Fibroblast of mammary gland (primary cell): ENCODE data around the gene CLCN6.

Experiments used
- DNase-seq: peaks from one replicate; pipeline ENCODE4 v3.0.0-alpha.2; 2010; ENCODE audit warnings: low read depth
- H3K4me3 ChIP-seq: 2 replicates; pipeline ENCODE4 v1.5.1; 2011; ENCODE audit warnings: low read depth, mild to moderate bottlenecking, low read length, moderate library complexity; ENCODE audit not compliant: control insufficient read depth
- TF ChIP-seq, protein P1 (sequence below): conservative IDR thresholded peaks from 2 replicates; pipeline ENCODE4 v1.5.1; 2011; ENCODE audit warnings: low read depth, low read length, inconsistent platforms; ENCODE audit not compliant: control insufficient read depth, insufficient read depth

CLCN6 gene

DNA sequence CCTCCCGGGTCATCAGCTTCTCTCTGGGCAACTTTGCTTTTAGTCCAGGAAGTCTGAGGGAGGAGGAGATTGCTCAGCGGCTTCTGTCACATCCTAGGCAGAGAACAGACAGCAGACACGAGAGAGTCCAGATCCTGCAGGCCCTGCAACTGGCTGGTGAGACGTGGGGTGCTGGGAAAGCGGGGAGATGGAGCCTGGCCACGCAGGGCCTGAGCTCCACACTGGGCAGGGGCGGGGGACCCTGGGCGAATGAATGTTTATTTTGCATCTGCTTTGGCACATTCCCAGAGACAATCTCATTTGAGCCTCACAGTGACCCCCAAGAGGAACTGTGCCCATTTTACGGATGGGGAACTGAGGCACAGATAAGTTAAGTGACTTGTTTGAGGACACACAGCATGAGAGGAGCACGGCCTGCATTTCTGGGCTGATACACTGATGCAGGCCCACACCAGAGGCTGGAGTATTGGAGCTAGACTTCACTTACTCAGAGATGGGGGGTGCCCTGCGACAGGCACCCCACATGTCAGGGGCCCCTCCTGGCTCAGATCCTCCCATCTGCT, 34.4 kb upstream of the CLCN6 start:
- no peak overlapping the region for H3K4me3 ChIP-seq
- no peak for DNase-seq
- TF ChIP-seq, protein P1, sequence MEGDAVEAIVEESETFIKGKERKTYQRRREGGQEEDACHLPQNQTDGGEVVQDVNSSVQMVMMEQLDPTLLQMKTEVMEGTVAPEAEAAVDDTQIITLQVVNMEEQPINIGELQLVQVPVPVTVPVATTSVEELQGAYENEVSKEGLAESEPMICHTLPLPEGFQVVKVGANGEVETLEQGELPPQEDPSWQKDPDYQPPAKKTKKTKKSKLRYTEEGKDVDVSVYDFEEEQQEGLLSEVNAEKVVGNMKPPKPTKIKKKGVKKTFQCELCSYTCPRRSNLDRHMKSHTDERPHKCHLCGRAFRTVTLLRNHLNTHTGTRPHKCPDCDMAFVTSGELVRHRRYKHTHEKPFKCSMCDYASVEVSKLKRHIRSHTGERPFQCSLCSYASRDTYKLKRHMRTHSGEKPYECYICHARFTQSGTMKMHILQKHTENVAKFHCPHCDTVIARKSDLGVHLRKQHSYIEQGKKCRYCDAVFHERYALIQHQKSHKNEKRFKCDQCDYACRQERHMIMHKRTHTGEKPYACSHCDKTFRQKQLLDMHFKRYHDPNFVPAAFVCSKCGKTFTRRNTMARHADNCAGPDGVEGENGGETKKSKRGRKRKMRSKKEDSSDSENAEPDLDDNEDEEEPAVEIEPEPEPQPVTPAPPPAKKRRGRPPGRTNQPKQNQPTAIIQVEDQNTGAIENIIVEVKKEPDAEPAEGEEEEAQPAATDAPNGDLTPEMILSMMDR = no peak

DNA sequence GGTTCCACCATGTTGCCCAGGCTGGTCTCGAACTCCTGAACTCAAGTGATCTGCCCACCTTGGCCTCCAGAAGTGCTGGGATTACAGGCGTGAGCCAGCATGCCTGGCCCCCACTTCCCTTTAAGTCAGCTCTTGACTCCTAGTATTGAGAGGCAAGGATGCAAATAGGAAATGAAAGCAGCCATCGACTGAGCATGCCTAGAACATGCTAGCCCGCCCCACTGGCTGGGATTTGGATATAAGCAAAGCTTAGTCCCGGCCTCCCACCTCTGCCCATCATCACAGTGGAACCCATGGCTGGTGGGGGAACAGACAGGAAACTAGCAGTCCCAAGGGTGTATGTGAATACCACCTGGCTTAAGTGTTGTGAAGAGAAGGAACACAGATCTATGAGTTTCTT, 33.5 kb upstream of the CLCN6 start:
- TF ChIP-seq, protein P1 = no peak
- no peak for DNase-seq
- no peak overlapping the region for H3K4me3 ChIP-seq

DNA sequence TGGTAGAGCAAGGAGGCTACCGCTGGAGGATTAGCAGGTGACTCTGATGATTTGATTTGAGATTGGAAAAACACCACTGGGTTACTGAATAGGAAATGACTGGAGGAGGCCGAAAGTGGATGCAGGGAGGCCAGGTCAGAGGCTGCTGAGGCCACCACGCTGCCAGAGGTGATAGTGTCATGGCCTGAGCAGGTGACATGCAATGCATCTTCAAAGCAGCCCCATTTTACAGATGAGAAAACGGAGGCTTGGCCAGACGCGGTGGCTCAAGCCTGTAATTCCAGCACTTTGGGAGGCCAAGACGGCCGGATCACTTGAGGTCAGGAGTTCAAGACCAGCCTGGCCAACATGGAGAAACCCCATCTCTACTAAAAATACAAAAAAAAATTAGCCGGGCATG, 31.2 kb upstream of the CLCN6 start:
- DNase-seq = no peak

DNA sequence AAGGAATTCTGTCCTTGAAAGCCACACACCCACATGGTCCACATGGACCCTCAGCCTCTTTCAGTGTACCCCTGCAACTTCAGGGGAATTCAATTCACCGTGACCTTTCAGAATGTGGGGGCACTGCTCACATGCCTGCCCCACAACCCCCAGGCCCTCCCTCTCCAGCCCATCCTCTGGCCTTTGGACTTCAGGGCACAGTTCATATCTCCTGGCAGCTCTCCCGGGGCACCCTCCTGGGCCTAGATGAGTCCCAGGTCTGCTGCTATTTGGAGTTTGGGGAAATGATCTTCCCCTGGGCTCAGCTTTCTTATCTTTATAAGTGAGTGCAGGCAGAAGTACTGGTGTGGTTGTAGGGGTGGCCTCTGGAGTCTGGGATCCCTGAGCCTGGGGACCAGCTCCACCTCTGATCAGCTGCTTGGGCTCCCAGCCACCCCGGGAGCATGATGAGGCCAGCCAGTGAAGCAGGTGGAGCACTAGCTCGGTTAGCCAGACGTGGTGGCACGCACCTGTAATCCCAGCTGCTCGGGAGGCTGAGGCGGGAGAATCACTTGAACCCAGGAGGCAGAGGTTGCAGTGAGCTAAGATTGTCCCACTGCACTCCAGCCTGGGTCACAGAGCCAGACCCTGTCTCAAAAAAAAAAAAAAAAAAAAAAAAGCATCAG, 28.2 kb upstream of the CLCN6 start:
- DNase-seq = no peak
- H3K4me3 ChIP-seq = no peak overlapping the region
- TF ChIP-seq, protein P1 = no peak

More for the DNA sequence above, 31.2 kb upstream of the CLCN6 start:
- TF ChIP-seq, protein P1 = no peak
- H3K4me3 ChIP-seq = no peak overlapping the region

DNA sequence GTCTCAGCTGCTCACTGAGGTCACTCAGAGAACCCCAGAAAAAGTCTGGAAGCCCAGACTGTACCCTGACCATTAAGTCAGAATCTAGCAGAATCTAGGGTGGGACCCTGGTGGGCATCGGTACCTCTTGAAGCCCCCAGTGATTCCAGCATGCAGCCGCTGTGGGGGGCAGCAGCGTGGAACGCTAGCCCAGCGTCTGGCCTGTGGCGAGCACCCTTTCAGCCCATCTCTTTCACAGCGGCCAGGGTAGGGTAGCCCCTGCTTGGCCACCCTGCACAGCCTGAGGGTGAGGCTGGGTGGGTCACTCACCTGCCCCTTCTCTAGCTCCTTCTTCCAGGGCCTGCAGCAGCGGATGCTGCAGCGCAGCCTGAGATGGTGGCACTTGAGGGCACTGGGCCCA, 27.7 kb upstream of the CLCN6 start:
- DNase-seq = no peak
- TF ChIP-seq, protein P1 = no peak
- H3K4me3 ChIP-seq = no peak overlapping the region

DNA sequence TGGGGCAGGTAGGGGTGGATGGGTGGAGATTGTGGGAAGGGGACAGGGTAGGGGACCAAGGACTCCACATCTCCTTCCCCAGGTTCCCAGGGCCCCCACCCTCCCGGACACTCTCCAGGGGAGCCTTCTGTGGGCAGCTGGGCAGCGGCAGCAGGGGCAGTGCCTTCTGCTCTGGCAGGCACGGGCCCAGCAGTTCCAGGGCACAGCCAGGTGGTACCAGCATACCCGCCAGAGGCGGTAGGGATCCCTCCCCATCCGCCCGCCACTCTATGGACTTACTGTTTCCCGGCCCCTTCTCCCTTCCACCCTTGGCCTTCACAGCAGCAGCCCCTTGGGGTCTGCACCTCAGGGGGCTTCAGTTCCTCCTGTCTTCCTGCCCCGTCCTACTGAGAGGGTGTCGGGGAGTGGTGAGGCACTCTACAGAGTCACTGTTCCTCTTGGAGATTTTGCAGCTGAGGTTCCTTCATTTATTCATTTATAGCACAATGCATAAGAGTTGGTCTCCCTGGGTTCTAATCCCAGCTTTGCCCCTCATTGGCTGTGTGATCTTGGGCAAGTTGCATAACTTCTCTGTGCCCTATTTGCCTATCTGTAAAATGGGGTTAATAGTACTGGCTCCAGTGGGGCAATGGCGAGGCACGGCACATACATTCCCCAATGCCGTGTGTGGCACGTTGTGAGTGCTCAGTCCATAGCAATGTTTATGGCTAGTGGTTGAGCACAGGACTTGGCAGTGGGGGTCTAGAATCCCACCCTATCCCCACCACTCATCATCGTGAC, 27.0 kb upstream of the CLCN6 start:
- no peak for DNase-seq
- TF ChIP-seq, protein P1 = no peak
- no peak overlapping the region for H3K4me3 ChIP-seq
